ENCODE results near the gene CBX4.
"Not testable (repeated sequence)": the region's sequence is repeated elsewhere in the genome, so short reads cannot be mapped to it uniquely, and the experiment has no call there.

CBX4 gene

GRCh38 chr17:79859676-79860615, 20.7 kb upstream of the CBX4 start:
- no peak for DNase-seq

DNA sequence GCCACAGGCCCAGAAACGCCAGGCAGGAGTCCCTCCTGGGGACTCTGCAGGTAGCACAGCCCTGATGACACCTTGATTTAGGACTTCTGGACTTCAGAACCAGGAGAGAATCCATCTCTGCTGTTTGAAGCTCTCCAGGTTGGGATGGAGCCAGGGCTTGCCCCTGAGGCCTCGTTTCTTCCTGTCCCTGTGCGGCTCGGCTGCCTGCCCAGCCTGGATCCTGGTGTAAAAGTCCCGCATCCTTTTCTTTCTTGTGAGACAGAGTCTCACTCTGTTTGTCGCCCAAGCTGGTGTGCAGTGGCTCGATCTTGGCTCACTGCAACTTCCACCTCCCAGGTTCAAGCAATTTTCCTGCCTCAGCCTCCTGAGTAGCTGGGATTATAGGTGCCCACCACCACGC, 17.9 kb upstream of the CBX4 start:
- no peak for DNase-seq

- DNase-seq: no peak
Measured at GRCh38 chr17:79855331-79856124, 16.3 kb upstream of the CBX4 start.

DNA sequence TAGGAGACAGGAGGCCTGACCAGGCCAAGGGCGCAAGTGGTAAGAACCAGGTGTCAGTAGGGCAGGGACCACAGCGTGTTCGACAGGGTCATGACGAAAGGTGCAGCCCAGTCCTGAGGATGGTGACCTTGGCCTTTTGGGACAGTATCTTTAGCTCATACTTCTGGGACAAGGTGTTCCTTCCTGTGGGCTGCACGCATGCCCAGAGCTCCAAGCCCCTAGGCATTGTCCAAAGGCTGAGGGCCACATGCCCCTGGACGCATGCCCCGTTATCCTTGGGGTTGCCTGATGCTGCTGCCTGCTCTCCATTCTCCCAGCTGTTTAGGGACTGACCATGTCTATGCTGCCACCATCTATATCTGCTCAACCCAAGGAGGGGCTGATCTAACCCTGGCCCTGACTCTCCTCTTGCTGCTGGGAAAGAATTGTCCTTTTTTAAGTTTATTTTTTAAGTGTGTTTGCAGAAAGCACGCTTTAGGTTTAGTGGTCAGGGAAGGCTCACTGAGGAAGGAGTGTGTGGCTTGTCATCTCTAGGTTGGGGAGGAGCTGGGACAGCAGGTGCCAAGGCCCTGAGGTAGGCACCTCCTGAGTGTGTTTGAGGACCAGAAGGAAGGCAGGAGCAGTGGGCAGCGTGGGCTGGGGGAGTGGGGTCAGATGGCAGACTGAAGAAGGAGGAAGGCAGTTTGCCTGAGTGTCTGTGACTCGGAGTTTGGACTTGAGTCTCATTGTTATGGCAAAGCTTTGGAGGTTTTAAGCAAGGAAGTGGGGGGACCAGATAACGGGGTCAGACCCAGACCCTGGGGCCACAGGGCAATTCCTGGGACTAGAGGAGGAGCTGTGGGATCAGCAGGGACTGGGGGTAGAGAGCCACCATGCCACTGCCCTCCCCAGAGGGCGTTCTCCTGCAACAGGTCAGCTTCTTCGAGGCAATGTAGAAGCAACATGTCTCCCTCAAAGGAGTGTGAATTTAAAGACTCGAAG, 15.1 kb upstream of the CBX4 start:
- DNase-seq: no peak

GRCh38 chr17:79853168-79853567, 13.9 kb upstream of the CBX4 start:
- not testable (repeated sequence) for DNase-seq

- DNase-seq: no peak
Measured at GRCh38 chr17:79852748-79853147, 13.5 kb upstream of the CBX4 start.

DNA sequence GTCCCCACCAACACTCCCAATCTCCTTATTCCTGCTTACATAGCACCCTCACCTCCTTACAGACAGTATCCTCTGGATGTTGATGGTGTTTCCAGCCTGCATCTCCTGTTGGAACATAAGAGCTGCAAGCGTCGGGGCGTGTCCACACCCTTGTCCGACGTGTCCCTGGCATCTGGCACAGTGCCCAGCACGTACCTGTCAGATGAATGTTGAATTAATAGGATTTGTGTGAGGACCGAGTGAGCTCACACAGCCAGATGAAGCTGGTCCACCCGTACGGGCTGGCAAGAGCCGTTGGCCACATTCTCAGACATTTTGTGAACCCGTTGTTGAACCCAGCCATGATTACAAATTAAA, 12.2 kb upstream of the CBX4 start:
- peak; percentile 68 for DNase-seq

DNA sequence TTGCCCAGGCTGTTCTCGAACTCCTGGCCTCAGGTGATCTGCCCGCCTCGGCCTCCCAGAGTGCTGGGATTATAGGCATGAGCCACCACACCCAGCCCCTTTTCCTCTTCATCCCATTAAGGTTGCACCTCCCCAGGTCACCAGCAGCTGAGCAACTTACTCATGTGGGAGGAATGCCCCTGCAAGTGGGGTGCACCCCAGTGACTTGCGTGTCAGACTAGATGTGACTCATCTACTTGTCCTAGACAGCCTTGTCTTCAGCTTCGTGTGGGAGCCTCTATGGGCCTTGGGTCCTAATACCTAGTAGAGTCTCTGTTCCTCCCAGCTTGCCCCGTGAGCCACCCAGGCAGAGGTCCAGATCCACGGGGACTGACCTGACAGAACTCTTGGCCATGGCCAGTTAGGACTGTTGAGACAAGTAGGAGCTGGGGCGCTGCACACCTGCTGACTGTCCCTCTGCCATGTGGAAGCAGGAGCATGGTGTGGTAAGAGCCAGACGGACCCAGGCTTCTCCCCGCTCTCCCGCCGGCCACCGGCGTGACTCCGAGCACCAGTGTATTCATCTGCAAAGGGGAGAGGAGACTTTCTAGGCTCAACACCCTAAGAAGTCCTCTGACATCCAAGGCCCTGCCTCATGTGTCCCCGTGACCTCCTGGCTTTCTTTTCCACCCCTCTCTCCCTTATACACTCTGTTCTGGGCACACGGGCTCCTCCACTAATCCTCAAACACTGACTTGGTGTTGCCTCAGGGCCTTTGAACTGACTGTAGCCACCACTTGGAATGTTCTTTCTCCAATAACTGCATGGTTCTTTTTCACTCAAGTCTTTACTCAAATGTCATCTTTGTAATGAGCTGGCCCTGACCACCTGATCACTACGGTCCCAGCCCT, 11.6 kb upstream of the CBX4 start:
- DNase-seq: no peak

DNA sequence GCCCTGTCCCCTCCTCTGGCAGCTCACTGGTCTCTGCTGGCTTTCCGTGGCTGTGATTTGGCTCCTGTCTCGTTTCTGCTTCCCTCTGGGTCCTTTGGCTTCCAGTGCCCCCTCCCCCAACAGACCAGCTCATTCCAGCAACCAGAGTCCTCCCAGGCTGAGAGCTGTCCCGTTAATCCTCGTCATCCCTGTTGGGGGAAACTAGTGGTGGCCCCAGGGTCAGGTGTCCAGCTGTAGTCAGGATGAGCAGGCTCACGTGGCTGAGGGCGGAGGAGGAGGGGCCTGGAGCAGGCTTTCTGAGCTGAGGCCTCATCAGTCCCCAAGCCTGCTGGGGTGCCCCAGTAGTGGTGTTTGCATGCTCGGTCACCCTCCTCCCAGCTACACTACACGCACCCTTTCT, 10.7 kb upstream of the CBX4 start:
- no peak for DNase-seq

DNA sequence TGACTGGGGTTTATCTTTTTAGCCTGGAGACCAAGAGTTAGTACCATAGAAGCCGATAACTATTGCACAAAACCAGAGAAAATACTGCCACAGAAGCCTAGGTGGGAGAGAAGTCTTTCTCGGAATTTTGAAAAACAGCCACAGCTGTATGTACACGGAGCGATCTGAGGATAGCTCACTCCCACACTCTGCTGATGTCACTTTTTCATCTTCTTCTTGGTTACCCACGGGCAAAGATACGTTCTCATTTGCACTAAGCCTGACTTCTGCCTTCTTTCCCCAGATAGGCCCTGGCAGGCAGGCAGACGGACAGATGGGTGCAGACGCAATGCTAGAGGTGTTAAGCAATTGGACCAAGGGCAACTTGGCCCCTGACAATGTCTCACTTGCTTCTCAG, 9.1 kb upstream of the CBX4 start:
- no peak for DNase-seq

DNA sequence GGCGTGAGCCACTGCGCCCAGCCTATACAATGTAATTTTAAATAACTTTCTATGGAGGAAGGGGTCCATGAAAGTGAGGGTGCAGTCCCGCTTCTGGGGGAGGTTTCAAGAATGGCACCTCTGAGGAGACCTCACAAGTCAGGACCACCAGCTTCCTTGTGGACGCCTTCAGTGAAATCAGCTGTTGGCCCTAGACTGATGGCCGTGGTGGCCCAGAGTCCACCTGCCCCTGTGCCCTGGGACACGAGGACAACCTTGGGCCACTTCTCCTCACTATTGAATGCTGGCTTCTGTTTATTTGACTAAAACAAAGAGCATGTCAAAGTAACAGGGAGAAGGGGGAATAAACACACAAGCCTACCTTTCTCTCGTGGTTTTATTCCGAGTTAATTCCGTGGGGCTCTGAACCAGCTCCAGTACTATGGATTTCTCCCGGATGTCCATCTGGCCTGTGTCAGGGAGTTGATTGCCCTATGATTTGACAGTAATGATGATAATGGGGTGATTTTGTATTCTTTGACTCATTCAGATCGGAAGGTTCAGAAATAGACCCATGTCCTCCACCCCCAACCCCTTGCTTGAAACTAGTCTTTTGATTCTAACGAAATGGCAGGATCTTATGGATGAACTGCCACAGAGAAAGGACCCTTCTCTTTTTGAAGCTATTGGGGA, 8.6 kb upstream of the CBX4 start:
- DNase-seq: no peak

- DNase-seq: no peak
Measured at GRCh38 chr17:79845601-79845949, 6.3 kb upstream of the CBX4 start.

DNA sequence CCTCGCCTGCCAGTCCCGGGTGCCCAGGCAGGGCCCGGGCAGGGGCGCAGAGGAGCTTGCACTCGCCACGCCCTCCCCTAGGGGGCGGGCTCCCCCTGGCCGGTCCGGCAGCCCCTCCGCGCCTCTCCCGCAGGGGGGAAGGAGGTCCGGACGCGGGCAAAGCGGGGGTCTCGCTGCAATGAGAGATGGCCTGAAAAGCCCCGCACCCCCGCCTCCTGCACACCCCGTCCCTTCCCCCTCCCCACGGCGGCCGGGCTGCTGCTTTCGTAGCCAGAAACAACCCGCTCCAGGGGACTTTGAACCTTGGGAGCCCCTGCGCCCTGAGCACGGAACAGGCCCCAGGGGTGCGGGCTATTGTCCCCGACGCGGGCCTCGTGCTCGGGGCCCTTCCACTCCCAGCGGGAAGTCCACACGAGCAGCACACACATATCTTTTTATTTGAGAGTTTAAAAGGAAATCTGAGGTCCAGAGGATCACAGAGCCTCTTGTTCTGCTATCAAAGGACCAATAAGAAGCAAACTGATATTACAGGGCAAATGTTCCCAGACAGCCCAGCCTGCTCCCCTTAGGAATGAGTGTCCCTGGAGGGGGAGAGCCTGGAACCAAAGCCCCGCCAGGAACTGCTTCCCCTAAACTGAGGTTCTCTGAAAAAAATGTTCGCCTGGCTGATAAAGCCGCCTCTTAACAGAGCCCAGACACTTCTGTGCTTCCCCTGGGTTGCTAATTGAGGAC, 5.8 kb upstream of the CBX4 start:
- DNase-seq: no peak

DNA sequence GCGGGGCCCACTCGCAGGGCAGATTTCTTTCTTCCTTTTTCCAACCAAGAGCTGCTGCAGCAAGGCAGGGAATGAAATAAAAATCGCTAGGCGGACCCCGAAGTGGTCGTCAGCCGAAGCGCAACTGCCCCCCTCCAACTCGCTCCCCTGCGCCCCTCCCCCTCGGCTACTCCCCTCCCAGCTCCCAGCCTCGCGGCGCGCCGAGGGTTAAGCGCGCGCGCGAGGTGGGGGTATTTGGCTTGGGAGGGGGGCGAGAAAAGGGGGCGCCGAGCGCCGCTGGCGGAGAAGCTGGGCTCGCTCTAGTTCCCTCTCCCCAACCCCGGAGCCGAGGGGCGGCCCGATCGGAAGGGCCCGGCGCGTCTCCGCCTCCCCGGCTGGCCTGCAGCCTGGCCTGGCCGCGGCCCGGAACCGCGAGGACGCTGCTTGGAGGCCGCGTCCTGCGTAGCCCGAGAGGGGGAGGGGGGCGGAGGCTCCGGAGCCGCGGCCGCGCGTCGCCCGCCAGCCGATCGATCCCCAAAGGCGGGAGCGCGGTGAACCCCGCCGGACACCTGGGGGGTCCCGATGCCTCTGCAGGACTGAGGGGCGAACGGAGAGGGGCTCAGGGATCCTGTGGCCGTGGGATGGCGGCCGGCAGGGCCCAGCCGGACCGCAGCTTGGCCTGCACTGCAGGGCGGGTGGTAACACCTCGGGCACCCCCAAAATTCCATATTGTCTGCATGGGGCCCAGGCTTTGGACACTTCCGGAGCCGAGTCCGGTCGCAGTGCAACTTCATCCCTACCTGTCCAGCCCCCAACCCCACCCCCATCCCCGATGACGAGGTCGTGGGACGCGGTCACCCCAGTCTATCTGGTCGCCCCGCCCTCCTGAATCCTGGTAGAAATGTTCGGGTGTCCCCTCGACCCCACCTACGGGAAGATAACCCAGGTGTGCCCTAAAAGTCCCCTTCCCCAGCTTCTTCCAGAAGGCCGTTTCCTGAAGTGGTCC, 4.9 kb upstream of the CBX4 start:
- DNase-seq: no peak

DNA sequence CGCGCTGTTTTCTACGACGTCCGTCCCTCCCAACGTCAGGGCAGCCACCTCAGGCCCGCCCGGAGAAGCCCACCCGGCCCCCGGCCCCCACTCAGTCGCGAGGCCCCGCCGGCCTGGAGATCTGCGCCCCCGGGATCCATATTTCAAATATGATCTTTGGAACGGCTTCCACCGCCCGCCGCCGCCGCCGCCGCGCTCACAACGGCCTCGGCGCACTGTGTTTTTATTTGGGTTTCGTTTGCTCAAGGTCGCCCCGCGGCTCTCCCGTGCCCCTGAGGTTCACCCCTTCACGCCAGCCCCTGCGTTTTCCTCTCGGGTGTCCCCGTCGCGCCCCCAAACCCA, 4.2 kb upstream of the CBX4 start:
- DNase-seq: no peak

- DNase-seq: no peak
Measured at GRCh38 chr17:79842656-79843473, 3.6 kb upstream of the CBX4 start.

DNA sequence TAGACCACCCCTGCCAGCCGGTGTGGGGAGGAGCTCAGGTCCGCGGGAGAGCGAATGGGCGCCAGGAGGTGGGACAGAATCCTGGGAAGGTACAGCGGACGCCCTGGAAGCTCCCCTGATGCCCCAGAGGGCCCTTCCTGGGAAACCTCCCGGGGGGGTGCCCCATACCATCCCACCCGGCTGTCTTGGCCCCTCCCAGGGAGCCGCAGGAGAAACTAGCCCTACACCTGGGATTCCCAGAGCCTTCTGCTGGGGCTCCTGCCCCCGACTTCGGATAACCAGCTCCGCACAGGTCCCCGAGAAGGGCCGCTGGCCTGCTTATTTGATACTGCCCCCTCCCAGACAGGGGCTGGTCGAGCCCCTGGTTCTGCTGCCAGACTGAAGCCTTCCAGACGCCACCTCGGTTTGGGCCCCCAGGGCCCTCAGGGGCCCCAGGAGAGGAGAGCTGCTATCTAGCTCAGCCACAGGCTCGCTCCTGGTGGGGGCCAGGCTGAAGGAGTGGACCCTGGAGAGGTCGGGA, 3.0 kb upstream of the CBX4 start:
- no peak for DNase-seq

DNA sequence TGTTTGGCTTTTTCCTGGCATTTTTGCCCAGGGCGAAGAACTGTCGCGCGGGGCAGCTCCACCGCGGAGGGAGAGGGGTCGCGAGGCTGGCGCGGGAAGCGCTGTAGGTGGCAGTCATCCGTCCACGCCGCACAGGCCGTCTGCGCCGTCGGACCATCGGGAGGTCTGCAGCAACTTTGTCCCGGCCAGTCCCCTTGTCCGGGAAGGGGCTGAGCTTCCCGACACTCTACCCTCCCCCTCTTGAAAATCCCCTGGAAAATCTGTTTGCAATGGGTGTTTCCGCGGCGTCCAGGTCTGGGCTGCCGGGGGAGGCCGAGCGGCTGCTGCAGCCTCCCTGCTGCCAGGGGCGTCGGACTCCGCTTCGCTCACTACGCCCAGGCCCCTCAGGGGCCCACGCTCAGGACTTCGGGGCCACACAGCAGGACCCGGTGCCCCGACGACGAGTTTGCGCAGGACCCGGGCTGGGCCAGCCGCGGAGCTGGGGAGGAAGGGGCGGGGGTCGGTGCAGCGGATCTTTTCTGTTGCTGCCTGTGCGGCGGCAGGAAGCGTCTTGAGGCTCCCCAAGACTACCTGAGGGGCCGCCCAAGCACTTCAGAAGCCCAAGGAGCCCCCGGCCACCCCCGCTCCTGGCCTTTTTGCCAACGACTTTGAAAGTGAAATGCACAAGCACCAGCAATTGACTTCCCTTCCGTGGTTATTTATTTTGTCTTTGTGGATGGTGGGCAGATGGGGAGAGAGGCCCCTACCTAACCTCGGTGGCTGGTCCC, 2.3 kb upstream of the CBX4 start:
- DNase-seq: no peak
